IMR-90 (cell line): ENCODE data around the gene MAPKAP1. TPM values are rescaled to one million over a fixed set of nuclear protein-coding genes. Genes with fewer than 3 reads are reported as not detected.
A peak's percentile ranks its signal among the peaks of the same experiment; 100 is the strongest.

ENCODE experiments used
- ATAC-seq: fragments of 200-7000 bp; cut with Tn5 transposase; 2 replicates; pipeline ENCODE4 v1.9.1; 2020; ENCODE audit warnings: low read depth, mild to moderate bottlenecking, moderate library complexity
- BruUV-seq: library from RNA; stranded (reverse); fragments of 400-500 nt; replicated peaks from 2 replicates; lab custom pipeline; 2021; lab: Mats Ljungman, UMichigan
- CTCF ChIA-PET: fragments of 300-600 bp; formaldehyde crosslinking; extraction: SDS; loops from one replicate; lab custom pipeline; 2021; ENCODE audit warnings: antibody characterized with exemption; lab: Yijun Ruan, JAX
- POLR2A ChIA-PET: fragments of 300-600 bp; sonication (Branson Sonifier 250); formaldehyde crosslinking; loops from one replicate; lab custom pipeline; 2022; ENCODE audit warnings: antibody characterized with exemption; ENCODE audit not compliant: unreplicated experiment; lab: Charles Lee
- DNase-seq: peaks from one replicate; pipeline ENCODE4 v3.0.0; 2013
- H2AFZ ChIP-seq: replicated peaks from 2 replicates; pipeline ENCODE3; 2013; ENCODE audit warnings: low read length, mild to moderate bottlenecking; ENCODE audit not compliant: poor library complexity
- H2AK5ac ChIP-seq: 2 replicates; pipeline ENCODE4 v1.6.1; 2013; ENCODE audit warnings: low read depth, low read length, inconsistent platforms
- H2AK9ac ChIP-seq: replicated peaks from 2 replicates; pipeline ENCODE3; 2013; ENCODE audit warnings: mild to moderate bottlenecking, low read depth, low read length, moderate library complexity; ENCODE audit not compliant: poor library complexity
- H2BK120ac ChIP-seq: 2 replicates; pipeline ENCODE4 v1.6.1; 2013; ENCODE audit warnings: low read depth, low read length, inconsistent platforms
- H2BK15ac ChIP-seq: 3 replicates; pipeline ENCODE4 v1.6.1; 2013; ENCODE audit warnings: low read depth, low read length, inconsistent platforms
- H2BK20ac ChIP-seq: 2 replicates; pipeline ENCODE4 v1.6.1; 2013; ENCODE audit warnings: low read depth, mild to moderate bottlenecking, inconsistent platforms, low read length, moderate library complexity
- H2BK5ac ChIP-seq: 2 replicates; pipeline ENCODE4 v1.6.1; 2013; ENCODE audit warnings: mild to moderate bottlenecking, low read depth, low read length, inconsistent platforms; ENCODE audit not compliant: poor library complexity, severe bottlenecking
- H3K14ac ChIP-seq: replicated peaks from 2 replicates; pipeline ENCODE4 v1.6.1; 2013; ENCODE audit warnings: low read depth, low read length, inconsistent platforms
- H3K18ac ChIP-seq: 2 replicates; pipeline ENCODE4 v1.6.1; 2013; ENCODE audit warnings: low read depth, low read length, control low read depth
- H3K23ac ChIP-seq: 2 replicates; pipeline ENCODE4 v1.6.1; 2013; ENCODE audit warnings: low read depth, low read length, inconsistent platforms
- H3K27ac ChIP-seq: 2 replicates; pipeline ENCODE4 v1.5.1; 2013; ENCODE audit warnings: mild to moderate bottlenecking, control low read depth, low read length; ENCODE audit not compliant: insufficient read depth
- H3K27me3 ChIP-seq: 2 replicates; pipeline ENCODE4 v1.6.1; 2013; ENCODE audit warnings: low read length; ENCODE audit not compliant: control insufficient read depth, insufficient read depth
- H3K36me3 ChIP-seq: 2 replicates; pipeline ENCODE4 v1.6.1; 2013; ENCODE audit warnings: low read length, mixed read lengths; ENCODE audit not compliant: control insufficient read depth, insufficient read depth
- H3K4ac ChIP-seq: 2 replicates; pipeline ENCODE4 v1.6.1; 2013; ENCODE audit warnings: low read depth, low read length, inconsistent platforms
- H3K4me1 ChIP-seq: 2 replicates; pipeline ENCODE4 v1.6.1; 2013; ENCODE audit warnings: low read length, mixed read lengths; ENCODE audit not compliant: control insufficient read depth, insufficient read depth
- H3K4me2 ChIP-seq: 2 replicates; pipeline ENCODE4 v1.6.1; 2013; ENCODE audit warnings: low read depth, mild to moderate bottlenecking, control low read depth, low read length, moderate library complexity
- H3K4me3 ChIP-seq: 2 replicates; pipeline ENCODE4 v1.5.1; 2013; ENCODE audit warnings: low read depth, mild to moderate bottlenecking, control low read depth, low read length, moderate library complexity; ENCODE audit not compliant: insufficient read depth
- H3K56ac ChIP-seq: 2 replicates; pipeline ENCODE4 v1.6.1; 2013; ENCODE audit warnings: low read length, inconsistent platforms; ENCODE audit not compliant: insufficient read depth; ENCODE audit errors: extremely low read depth
- H3K79me1 ChIP-seq, 2 experiments: 2 replicates each; pipeline ENCODE4 v1.6.1; 2013; ENCODE audit warnings: low read length in 2 of 2, inconsistent platforms in 1 of 2, low read depth in 1 of 2
- H3K9ac ChIP-seq: 2 replicates; pipeline ENCODE4 v1.6.1; 2013; ENCODE audit warnings: low read depth, low read length, control low read depth
- H3K9me1 ChIP-seq: 2 replicates; pipeline ENCODE4 v1.6.1; 2013; ENCODE audit warnings: low read length, inconsistent platforms; ENCODE audit not compliant: insufficient read depth
- H3K9me3 ChIP-seq: 2 replicates; pipeline ENCODE4 v1.6.1; 2013; ENCODE audit warnings: low read length; ENCODE audit not compliant: control insufficient read depth, insufficient read depth
- H4K20me1 ChIP-seq: 2 replicates; pipeline ENCODE4 v1.6.1; 2013; ENCODE audit warnings: low read length, inconsistent platforms; ENCODE audit not compliant: insufficient read depth
- H4K5ac ChIP-seq: 2 replicates; pipeline ENCODE4 v1.6.1; 2013; ENCODE audit warnings: mild to moderate bottlenecking, low read depth, low read length, control low read depth
- H4K8ac ChIP-seq, 2 experiments: 2 replicates each; pipeline ENCODE4 v1.6.1; 2013; ENCODE audit warnings: low read depth in 2 of 2, low read length in 2 of 2, control low read depth in 1 of 2, inconsistent platforms in 1 of 2
- H4K91ac ChIP-seq: 2 replicates; pipeline ENCODE4 v1.6.1; 2013; ENCODE audit warnings: low read depth, low read length, inconsistent platforms; ENCODE audit not compliant: insufficient read depth
- BHLHE40 ChIP-seq: fragments of 150-350 bp; IDR thresholded peaks from 2 replicates; pipeline ENCODE4 v1.6.1; 2016; ENCODE audit warnings: mild to moderate bottlenecking, low read depth, low read length
- CEBPB ChIP-seq: IDR thresholded peaks from 2 replicates; pipeline ENCODE4 v1.6.1; 2012; ENCODE audit warnings: low read depth, low read length, improper control_type of control experiment
- FOS ChIP-seq: fragments of 150-350 bp; IDR thresholded peaks from 2 replicates; pipeline ENCODE4 v1.6.1; 2016; ENCODE audit warnings: low read depth, low read length
- MAFK ChIP-seq: IDR thresholded peaks from 2 replicates; pipeline ENCODE4 v1.6.1; 2012; ENCODE audit warnings: low read depth, low read length, improper control_type of control experiment
- MAZ ChIP-seq: IDR thresholded peaks from 2 replicates; pipeline ENCODE4 v1.6.1; 2012; ENCODE audit warnings: low read depth, mild to moderate bottlenecking, low read length, improper control_type of control experiment, moderate library complexity, borderline replicate concordance
- MXI1 ChIP-seq: IDR thresholded peaks from 2 replicates; pipeline ENCODE4 v1.6.1; 2012; ENCODE audit warnings: low read depth, mild to moderate bottlenecking, low read length, moderate library complexity, borderline replicate concordance
- NFE2L2 ChIP-seq: fragments of 150-350 bp; IDR thresholded peaks from 2 replicates; pipeline ENCODE4 v1.6.1; 2016; ENCODE audit warnings: low read depth, mild to moderate bottlenecking, low read length
- POLR2A ChIP-seq: IDR thresholded peaks from 2 replicates; pipeline ENCODE4 v1.6.1; 2012; ENCODE audit warnings: mild to moderate bottlenecking, low read depth, low read length
- RAD21 ChIP-seq: IDR thresholded peaks from 2 replicates; pipeline ENCODE4 v1.6.1; 2012; ENCODE audit warnings: low read length, improper control_type of control experiment
- RCOR1 ChIP-seq: IDR thresholded peaks from 2 replicates; pipeline ENCODE4 v1.6.1; 2012; ENCODE audit warnings: mild to moderate bottlenecking, low read length, improper control_type of control experiment; ENCODE audit not compliant: insufficient replicate concordance
- RFX5 ChIP-seq: IDR thresholded peaks from 2 replicates; pipeline ENCODE4 v1.8.0; 2012; ENCODE audit warnings: low read depth, mild to moderate bottlenecking, low read length, moderate library complexity
- SMC3 ChIP-seq: fragments of 150-350 bp; IDR thresholded peaks from 2 replicates; pipeline ENCODE4 v1.6.1; 2016; ENCODE audit warnings: low read depth, mild to moderate bottlenecking, antibody characterized with exemption, low read length, moderate library complexity
- WGBS, 2 experiments: methylation state at CpG; one replicate each; pipeline versions ENCODE4 v1.1.5 to v1.1.7; 2013; ENCODE audit warnings: missing lambda C conversion rate in 2 of 2; ENCODE audit not compliant: insufficient read length in 1 of 2; ENCODE audit errors: extremely low coverage in 2 of 2; 5-methylcytosine and 5-hydroxymethylcytosine counted together
- dilution Hi-C: fragments of 300-500 bp; cut with HindIII; formaldehyde crosslinking; loops from one replicate; pipeline ENCODE4 v1.14.3; 2018; ENCODE audit warnings: low sequenced_read_pairs; ENCODE audit not compliant: unreplicated experiment
- in situ Hi-C: fragments of 300-500 bp; cut with MboI; formaldehyde crosslinking; loops from 3 replicates; pipeline ENCODE4 v1.14.3; 2019; ENCODE audit warnings: low sequenced_read_pairs, inconsistent platforms, mixed read lengths
- intact Hi-C: fragments of 100-400 bp; cut with micrococcal nuclease; formaldehyde crosslinking; loops from 2 replicates; pipeline ENCODE4 v1.10.0; 2022
- polyA plus RNA-seq, 3 experiments: library from polyadenylated mRNA; depleted of rRNA; stranded (reverse); fragments of >200 nt; gene quantifications; 2 replicates each; pipeline ENCODE4 v1.2.3, GENCODE V29; 2012; ENCODE audit warnings: low replicate concordance in 1 of 3
- total RNA-seq: library from RNA; depleted of rRNA; stranded (reverse); fragments of >200 nt; gene quantifications from 2 replicates; pipeline ENCODE4 v1.2.3, GENCODE V29; 2012
- TF ChIP-seq, protein P1 (sequence below): fragments of 150-350 bp; IDR thresholded peaks from 2 replicates; pipeline ENCODE4 v1.6.1; 2016; ENCODE audit warnings: low read depth, mild to moderate bottlenecking, low read length, moderate library complexity, borderline replicate concordance
- TF ChIP-seq, protein P2 (sequence below): conservative IDR thresholded peaks from 2 replicates; pipeline ENCODE4 v1.5.1; 2012; ENCODE audit warnings: mild to moderate bottlenecking, low read depth, low read length, improper control_type of control experiment
- TF ChIP-seq, protein P3 (sequence below): fragments of 150-350 bp; IDR thresholded peaks from 2 replicates; pipeline ENCODE4 v1.6.1; 2017; ENCODE audit warnings: mild to moderate bottlenecking, antibody characterized with exemption, low read length, low read depth

The MAPKAP1 gene
- total and polyA plus RNA-seq, 2 of the 4 experiments (the other 2 are of a cell fraction): 87.2 to 158 TPM

DNA sequence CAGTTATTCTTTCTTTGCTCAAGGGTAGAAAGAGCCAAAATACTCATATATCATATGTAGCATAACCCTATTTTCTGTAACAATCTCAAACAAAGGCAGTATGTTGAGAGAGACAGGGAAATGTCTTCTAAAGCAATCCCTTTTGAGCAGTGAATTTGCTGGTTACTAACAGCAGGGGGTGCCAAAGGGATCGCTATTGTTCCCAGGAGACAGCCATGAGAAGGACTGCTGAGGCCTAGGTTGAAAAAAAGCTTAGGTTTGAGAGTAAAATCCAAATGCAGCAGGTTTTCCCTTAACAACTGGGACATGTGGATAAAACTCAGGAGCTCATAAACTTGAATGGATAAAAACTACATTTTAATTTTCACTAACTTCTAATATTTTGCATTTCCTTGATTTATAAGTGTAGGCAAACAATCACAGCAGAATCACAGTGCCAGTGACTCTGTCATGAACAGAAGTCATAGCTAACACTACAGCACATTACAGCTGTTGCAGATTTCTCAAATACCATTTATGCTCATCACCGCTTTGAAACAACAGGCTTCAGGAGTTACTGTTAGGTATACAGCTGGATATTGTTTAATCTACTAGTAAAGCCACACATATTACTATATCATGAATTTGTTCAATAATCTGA is 148.4 kb downstream of the MAPKAP1 start:
- Histone ChIP-seq H2AFZ (no peak overlapping the region), H3K18ac (no peak overlapping the region), H4K5ac (no peak overlapping the region), H3K27ac (no peak overlapping the region; the same call in 1 of the 2 replicates), H2BK15ac (no peak overlapping the region), H2AK5ac (no peak overlapping the region), H3K9me3 (no peaks in the 10 kb centered on the region), H3K9ac (no peak overlapping the region), H2AK9ac (no peak overlapping the region), H3K56ac (no peak overlapping the region), H3K36me3 (peaks cover 5% of the 10 kb centered on the region), H3K9me1 (no peaks in the 10 kb centered on the region), H4K20me1 (no peaks in the 10 kb centered on the region), H3K23ac (no peak overlapping the region), H4K8ac (no peak overlapping the region), H3K79me1 (peaks cover 10 to 32% of the 10 kb centered on the region in 2 experiments; a peak in 3 of 4 replicates), H2BK20ac (no peak overlapping the region), H2BK120ac (no peak overlapping the region), H4K91ac (no peak overlapping the region), H3K4ac (no peak overlapping the region), H3K4me1 (peaks cover 3% of the 10 kb centered on the region), H3K14ac (no peak overlapping the region), H3K27me3 (no peaks in the 10 kb centered on the region), H3K4me3 (no peak overlapping the region), H3K4me2 (no peak overlapping the region), H2BK5ac (peak overlapping the region; percentile 38)
- no TSS peak for BruUV-seq
- ChIA-PET POLR2A (no interaction called here), CTCF (interaction anchor here (0.6 to 1.2 kb wide), 15 partner anchors 8 to 960 kb away, joined by 3 to 6 read pairs (median 3); no protein-coding TSS in a partner anchor)
- WGBS, 2 experiments: no CpG with 5 or more reads among the region's 2 CpGs
- ATAC-seq: peak; percentile 88
- dilution Hi-C loops (no loop called here), in situ Hi-C loops (loop anchor here (25.0 kb wide), 1 partner anchor 679 kb away; no protein-coding TSS in a partner anchor), intact Hi-C loops (loop anchor here (1.0 to 2.0 kb wide), 4 partner anchors 73 to 670 kb away; no protein-coding TSS in a partner anchor)
- peak; percentile 83 for DNase-seq
- no peak for TF ChIP-seq MXI1
- TF ChIP-seq, protein P1, sequence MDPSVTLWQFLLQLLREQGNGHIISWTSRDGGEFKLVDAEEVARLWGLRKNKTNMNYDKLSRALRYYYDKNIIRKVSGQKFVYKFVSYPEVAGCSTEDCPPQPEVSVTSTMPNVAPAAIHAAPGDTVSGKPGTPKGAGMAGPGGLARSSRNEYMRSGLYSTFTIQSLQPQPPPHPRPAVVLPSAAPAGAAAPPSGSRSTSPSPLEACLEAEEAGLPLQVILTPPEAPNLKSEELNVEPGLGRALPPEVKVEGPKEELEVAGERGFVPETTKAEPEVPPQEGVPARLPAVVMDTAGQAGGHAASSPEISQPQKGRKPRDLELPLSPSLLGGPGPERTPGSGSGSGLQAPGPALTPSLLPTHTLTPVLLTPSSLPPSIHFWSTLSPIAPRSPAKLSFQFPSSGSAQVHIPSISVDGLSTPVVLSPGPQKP: no peak
- TF ChIP-seq, protein P2, sequence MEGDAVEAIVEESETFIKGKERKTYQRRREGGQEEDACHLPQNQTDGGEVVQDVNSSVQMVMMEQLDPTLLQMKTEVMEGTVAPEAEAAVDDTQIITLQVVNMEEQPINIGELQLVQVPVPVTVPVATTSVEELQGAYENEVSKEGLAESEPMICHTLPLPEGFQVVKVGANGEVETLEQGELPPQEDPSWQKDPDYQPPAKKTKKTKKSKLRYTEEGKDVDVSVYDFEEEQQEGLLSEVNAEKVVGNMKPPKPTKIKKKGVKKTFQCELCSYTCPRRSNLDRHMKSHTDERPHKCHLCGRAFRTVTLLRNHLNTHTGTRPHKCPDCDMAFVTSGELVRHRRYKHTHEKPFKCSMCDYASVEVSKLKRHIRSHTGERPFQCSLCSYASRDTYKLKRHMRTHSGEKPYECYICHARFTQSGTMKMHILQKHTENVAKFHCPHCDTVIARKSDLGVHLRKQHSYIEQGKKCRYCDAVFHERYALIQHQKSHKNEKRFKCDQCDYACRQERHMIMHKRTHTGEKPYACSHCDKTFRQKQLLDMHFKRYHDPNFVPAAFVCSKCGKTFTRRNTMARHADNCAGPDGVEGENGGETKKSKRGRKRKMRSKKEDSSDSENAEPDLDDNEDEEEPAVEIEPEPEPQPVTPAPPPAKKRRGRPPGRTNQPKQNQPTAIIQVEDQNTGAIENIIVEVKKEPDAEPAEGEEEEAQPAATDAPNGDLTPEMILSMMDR: peak; percentile 77
- TF ChIP-seq MAZ: no peak
- TF ChIP-seq BHLHE40: no peak
- peak; percentile 82 for TF ChIP-seq SMC3
- no peak for TF ChIP-seq CEBPB
- peak; percentile 85 for TF ChIP-seq RAD21
- TF ChIP-seq POLR2A: no peak
- TF ChIP-seq FOS: no peak
- no peak for TF ChIP-seq MAFK
- TF ChIP-seq RFX5: no peak
- no peak for TF ChIP-seq NFE2L2
- TF ChIP-seq, protein P3, sequence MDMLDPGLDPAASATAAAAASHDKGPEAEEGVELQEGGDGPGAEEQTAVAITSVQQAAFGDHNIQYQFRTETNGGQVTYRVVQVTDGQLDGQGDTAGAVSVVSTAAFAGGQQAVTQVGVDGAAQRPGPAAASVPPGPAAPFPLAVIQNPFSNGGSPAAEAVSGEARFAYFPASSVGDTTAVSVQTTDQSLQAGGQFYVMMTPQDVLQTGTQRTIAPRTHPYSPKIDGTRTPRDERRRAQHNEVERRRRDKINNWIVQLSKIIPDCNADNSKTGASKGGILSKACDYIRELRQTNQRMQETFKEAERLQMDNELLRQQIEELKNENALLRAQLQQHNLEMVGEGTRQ: no peak
- TF ChIP-seq RCOR1: no peak
